ENCODE measurements around the gene PC.

PC gene

DNA sequence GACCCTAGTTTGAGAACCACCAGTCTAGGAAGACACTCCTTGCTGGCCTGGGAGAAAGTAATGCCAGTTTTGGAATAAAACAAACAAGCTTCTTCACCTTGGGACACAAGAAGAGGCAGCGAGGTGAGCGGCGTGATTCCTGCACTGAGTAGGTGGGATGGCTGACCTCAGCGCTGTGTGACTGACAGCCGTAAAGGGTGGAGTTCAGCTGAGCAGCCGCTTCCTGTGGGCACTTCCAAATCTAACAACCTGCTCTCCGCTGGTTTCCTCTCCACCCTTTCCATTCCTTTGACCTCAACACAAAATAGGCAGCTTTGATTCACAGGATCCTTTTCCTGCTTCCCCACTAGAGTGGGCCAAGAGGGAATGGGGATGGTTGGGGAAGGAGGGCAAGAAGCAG, 45.8 kb downstream of the PC start:
- TF ChIP-seq, protein P1, sequence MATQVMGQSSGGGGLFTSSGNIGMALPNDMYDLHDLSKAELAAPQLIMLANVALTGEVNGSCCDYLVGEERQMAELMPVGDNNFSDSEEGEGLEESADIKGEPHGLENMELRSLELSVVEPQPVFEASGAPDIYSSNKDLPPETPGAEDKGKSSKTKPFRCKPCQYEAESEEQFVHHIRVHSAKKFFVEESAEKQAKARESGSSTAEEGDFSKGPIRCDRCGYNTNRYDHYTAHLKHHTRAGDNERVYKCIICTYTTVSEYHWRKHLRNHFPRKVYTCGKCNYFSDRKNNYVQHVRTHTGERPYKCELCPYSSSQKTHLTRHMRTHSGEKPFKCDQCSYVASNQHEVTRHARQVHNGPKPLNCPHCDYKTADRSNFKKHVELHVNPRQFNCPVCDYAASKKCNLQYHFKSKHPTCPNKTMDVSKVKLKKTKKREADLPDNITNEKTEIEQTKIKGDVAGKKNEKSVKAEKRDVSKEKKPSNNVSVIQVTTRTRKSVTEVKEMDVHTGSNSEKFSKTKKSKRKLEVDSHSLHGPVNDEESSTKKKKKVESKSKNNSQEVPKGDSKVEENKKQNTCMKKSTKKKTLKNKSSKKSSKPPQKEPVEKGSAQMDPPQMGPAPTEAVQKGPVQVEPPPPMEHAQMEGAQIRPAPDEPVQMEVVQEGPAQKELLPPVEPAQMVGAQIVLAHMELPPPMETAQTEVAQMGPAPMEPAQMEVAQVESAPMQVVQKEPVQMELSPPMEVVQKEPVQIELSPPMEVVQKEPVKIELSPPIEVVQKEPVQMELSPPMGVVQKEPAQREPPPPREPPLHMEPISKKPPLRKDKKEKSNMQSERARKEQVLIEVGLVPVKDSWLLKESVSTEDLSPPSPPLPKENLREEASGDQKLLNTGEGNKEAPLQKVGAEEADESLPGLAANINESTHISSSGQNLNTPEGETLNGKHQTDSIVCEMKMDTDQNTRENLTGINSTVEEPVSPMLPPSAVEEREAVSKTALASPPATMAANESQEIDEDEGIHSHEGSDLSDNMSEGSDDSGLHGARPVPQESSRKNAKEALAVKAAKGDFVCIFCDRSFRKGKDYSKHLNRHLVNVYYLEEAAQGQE (IDR thresholded peaks at IDR 0.05; ENCODE audit: low read depth) = no peak
- TF ChIP-seq, protein P2, sequence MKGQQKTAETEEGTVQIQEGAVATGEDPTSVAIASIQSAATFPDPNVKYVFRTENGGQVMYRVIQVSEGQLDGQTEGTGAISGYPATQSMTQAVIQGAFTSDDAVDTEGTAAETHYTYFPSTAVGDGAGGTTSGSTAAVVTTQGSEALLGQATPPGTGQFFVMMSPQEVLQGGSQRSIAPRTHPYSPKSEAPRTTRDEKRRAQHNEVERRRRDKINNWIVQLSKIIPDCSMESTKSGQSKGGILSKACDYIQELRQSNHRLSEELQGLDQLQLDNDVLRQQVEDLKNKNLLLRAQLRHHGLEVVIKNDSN (IDR thresholded peaks at IDR 0.05) = no peak
- TF ChIP-seq CEBPB (IDR thresholded peaks at IDR 0.05) = no peak
- no peak for TF ChIP-seq YY1 (IDR thresholded peaks at IDR 0.05; ENCODE audit: low read depth)

DNA sequence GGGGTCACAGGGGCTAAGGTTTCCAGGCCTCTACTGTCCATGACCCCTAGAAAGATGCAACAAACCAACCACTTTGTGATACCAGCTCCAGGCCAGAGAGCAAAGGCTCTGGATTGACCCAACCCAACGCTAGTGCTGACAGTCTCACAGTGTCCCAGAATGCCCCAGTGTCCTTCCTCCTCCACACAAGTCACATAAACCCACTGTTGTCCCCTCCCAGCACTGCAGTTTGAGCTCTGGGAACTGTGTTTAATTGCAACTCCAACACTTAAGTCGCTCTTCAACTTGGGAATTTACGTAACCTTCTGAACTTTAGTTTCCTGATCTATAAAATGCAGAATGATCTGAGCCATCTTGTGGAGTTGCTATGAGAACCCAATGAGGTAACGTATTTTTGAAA, 47.5 kb downstream of the PC start:
- TF ChIP-seq TAF1 (IDR thresholded peaks at IDR 0.05; ENCODE audit: low read depth) (no peak), EGR1 (IDR thresholded peaks at IDR 0.05) (no peak), EP300 (IDR thresholded peaks at IDR 0.05; ENCODE audit: borderline replicate concordance) (no peak), CEBPB (IDR thresholded peaks at IDR 0.05) (no peak), ZBTB7A (IDR thresholded peaks at IDR 0.05; ENCODE audit: low read depth) (no peak), YY1 (IDR thresholded peaks at IDR 0.05; ENCODE audit: low read depth) (no peak), NFIC (IDR thresholded peaks at IDR 0.05) (no peak), FOXM1 (IDR thresholded peaks at IDR 0.05; ENCODE audit: borderline replicate concordance, low read depth) (no peak)
- TF ChIP-seq, protein P2 (IDR thresholded peaks at IDR 0.05) = no peak

DNA sequence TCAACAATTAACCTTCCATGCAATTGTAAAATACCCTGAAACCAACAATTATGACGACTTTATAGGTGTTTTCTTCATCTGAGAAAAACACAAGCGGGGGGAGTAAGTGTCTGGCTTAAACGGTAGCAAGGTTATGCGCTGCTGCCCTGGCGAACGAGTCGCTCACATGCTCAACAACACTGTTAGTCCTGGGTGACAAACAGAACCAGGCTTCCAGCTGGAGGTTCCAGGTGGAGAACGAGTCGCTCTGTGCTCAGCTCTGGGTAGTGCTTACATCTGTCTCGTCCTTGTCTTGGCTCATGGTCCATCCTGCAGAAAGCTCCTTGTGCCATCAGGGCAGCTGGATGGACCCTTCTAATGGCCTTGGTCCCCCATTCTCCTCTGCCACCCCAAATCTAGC, 48.2 kb downstream of the PC start:
- no peak for TF ChIP-seq TAF1 (IDR thresholded peaks at IDR 0.05; ENCODE audit: low read depth)
- TF ChIP-seq TCF12 (IDR thresholded peaks at IDR 0.05; ENCODE audit: low read depth) = no peak
- TF ChIP-seq ZBTB7A (IDR thresholded peaks at IDR 0.05; ENCODE audit: low read depth) = no peak
- TF ChIP-seq RAD21 (IDR thresholded peaks at IDR 0.05; ENCODE audit: low read depth) = no peak
- TF ChIP-seq, protein P1 (IDR thresholded peaks at IDR 0.05; ENCODE audit: low read depth) = no peak
- no peak for TF ChIP-seq CREB1 (IDR thresholded peaks at IDR 0.05; ENCODE audit: low read depth)

DNA sequence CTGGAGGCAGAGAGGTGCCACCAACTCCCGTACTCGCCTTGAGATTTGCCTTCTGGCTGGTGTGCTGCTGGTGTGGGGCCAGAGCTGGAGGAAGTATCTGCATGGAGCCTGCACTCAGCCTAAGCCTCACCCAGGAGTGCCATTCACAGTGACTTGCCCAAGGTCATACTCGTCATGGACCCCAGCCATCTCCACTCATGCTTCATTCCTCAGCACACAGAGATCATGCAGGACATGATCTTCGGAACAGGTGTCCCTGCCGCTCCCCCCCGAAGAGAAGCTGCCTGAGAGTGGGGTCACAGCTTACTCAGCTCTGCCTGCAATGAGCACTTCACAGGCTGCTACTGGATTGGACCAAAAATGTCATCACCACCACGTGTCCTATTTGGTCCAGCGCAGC, 49.0 kb downstream of the PC start:
- TF ChIP-seq TEAD4 (IDR thresholded peaks at IDR 0.05) (no peak), TCF12 (IDR thresholded peaks at IDR 0.05; ENCODE audit: low read depth) (no peak), EGR1 (IDR thresholded peaks at IDR 0.05) (no peak), CREB1 (IDR thresholded peaks at IDR 0.05; ENCODE audit: low read depth) (no peak), NFIC (IDR thresholded peaks at IDR 0.05) (no peak), EP300 (IDR thresholded peaks at IDR 0.05; ENCODE audit: borderline replicate concordance) (no peak), ZBTB7A (IDR thresholded peaks at IDR 0.05; ENCODE audit: low read depth) (no peak), YY1 (IDR thresholded peaks at IDR 0.05; ENCODE audit: low read depth) (no peak)
- TF ChIP-seq, protein P3, sequence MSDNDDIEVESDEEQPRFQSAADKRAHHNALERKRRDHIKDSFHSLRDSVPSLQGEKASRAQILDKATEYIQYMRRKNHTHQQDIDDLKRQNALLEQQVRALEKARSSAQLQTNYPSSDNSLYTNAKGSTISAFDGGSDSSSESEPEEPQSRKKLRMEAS (IDR thresholded peaks at IDR 0.05) = no peak
- TF ChIP-seq, protein P1 (IDR thresholded peaks at IDR 0.05; ENCODE audit: low read depth) = no peak

DNA sequence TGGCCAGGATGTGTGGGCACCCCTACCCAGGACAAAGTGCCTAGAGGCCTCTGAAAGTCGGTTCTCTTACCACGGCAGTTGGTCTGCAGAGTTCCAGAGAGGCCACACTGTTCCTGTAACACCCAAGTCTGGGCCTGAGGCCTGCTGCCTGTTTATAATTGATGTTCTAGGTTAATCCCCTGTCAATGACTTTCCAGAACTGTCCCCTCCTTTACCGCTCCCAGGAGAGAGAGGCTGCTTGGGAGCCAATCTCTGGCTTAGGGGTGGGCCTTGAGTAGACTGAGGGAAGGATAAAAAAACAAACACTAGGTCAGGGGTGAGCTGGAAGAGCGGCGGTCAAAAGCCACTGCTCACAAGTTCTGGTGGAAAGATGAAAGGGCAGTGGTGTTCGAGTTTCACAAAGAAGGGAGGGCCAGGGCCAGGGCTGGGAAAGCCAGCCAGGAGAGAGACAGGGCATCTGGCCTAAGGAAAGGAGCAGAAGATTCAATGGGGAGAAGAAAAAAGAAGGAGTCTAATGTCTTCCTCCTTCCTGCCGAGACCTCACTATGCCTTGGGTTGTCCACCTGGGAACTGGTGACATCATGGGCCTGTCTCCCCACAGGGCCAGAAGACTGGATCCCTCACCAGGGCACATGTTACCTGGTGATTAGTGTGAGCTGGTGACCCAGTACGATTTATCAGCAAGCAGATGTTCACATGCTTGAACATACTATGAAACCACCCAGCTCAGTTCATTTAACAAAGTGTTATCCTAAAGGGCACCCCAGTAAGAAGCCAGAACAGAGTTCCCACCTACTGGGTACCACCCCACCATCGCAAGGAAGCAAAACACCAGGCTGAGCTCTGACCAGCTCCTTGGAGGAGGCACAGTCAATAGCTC, 50.2 kb downstream of the PC start:
- TF ChIP-seq CREB1 (IDR thresholded peaks at IDR 0.05; ENCODE audit: low read depth) (no peak), NFIC (IDR thresholded peaks at IDR 0.05) (no peak), FOXM1 (IDR thresholded peaks at IDR 0.05; ENCODE audit: borderline replicate concordance, low read depth) (no peak), ZBTB7A (IDR thresholded peaks at IDR 0.05; ENCODE audit: low read depth) (no peak), EP300 (IDR thresholded peaks at IDR 0.05; ENCODE audit: borderline replicate concordance) (no peak), TAF1 (IDR thresholded peaks at IDR 0.05; ENCODE audit: low read depth) (no peak), CEBPB (IDR thresholded peaks at IDR 0.05) (no peak)
- TF ChIP-seq, protein P3 (IDR thresholded peaks at IDR 0.05) = no peak
- TF ChIP-seq, protein P1 (IDR thresholded peaks at IDR 0.05; ENCODE audit: low read depth) = no peak
- TF ChIP-seq, protein P2 (IDR thresholded peaks at IDR 0.05) = no peak

Measured in Ishikawa (cell line).